HG03066 (cell line): ENCODE data around the gene CACNA1E.
"Not testable (repeated sequence)": the region's sequence is repeated elsewhere in the genome, so short reads cannot be mapped to it uniquely, and the experiment has no call there.

Experiments
- ATAC-seq: cut with Tn5 transposase; IDR thresholded peaks from one replicate; pipeline ENCODE4 v1.9.1; 2021; ENCODE audit warnings: low read depth; ENCODE audit not compliant: unreplicated experiment

CACNA1E gene

DNA sequence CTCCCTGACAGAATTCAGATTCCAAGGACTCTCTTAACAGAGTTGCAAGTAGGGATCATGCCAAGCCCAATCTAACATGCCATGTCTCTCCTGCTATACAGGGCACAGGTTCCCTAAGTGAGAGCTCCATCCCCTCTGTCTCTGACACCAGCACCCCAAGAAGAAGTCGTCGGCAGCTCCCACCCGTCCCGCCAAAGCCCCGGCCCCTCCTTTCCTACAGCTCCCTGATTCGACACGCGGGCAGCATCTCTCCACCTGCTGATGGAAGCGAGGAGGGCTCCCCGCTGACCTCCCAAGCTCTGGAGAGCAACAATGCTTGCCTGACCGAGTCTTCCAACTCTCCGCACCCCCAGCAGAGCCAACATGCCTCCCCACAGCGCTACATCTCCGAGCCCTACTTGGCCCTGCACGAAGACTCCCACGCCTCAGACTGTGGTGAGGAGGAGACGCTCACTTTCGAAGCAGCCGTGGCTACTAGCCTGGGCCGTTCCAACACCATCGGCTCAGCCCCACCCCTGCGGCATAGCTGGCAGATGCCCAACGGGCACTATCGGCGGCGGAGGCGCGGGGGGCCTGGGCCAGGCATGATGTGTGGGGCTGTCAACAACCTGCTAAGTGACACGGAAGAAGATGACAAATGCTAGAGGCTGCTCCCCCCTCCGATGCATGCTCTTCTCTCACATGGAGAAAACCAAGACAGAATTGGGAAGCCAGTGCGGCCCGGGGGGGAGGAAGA, 315.0 kb downstream of the CACNA1E start:
- ATAC-seq, result no peak

DNA sequence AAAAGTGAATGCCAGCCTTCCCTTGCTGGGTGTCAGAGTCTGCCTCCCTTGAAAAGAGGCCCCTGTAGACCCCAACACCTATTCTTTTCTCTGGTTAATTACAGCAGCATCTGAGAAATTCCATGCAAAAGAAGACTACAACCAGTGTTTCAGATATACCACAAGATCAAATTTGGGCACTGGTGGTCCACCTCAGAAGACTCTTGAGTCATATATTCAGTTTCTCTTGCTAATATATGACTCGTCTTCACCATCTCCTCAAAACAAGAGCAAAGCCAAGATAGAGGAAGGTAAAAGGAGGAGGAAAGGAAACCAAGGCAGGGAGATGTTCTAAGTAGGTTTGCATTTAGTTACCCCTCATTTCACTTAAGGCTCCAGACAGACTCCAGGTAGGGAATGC, 318.3 kb downstream of the CACNA1E start:
- ATAC-seq, result no peak

DNA sequence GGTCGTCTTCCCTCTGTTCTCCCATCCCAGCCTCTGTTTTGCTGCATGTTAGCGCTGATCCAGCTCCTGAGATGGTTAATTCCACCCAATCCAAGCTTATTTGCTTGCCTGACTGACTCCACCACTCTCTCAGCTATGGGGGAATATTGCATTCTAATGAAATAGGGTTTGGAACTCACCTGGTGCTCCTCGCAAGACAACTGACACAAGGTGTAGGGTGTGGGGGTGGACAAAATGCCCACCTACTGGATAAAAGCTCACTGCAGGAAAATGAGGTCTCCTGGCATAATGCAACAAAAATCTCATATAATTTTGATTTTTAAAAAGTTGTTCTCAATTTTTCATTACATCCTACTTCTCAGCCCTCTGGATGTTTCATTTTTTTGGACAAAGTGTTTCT, 319.1 kb downstream of the CACNA1E start:
- ATAC-seq, result no peak

DNA sequence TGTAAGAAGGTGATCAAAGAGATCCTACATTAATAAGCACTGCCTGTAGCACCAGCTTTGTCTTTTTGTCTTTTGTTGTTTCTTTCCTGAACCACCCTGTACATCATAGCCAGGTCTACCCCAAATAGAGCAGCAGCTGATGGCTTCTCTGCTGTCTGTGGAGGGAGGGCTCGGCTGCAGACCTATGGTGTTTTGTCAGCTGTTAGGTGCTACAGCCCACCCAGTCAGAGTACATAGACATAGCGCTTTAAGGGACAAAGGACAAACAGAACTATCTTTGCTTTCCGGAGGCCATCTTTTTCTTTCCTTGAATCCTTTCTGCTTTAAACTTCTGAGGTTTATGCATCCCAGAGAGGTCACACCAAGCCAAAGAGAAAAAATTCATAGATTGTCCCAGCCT, 320.1 kb downstream of the CACNA1E start:
- ATAC-seq, result no peak

DNA sequence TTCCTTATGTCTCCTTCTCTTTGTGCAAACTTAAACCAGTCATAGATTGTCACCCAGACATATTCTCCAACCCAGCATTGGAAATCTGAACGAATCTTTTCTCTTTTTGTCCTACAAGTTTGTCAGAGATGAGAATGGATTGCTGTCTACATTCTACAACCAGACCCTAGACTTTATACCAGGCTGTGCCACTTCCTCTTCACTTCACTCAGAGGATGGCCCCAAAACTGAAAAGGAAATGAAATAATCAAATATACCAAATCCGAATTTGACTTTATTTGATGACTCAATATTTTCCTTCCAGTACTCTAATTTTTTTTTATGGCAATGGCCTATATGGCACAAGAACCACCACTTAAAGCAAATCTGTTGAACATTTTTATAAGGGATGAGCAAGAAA, 321.7 kb downstream of the CACNA1E start:
- no peak for ATAC-seq

DNA sequence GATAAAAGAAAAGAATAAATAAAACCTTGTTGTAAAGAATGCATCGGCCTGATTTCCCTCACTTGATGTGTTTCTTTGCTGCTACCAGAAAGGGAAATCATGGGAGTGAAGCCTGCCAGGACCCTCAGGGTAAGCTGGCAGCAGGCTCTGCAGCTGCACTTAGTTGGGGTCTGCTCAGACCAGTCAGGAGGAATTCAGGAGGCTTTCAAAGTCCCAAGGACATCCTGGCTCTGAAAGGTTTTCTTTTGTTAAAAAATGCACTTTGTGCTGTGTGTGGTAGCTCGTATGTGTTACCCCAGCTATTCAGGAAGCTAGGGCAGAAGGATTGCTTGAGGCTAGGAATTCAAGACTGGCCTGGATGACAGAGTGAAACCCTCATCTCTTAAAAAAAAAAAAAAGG, 323.4 kb downstream of the CACNA1E start:
- no peak for ATAC-seq

DNA sequence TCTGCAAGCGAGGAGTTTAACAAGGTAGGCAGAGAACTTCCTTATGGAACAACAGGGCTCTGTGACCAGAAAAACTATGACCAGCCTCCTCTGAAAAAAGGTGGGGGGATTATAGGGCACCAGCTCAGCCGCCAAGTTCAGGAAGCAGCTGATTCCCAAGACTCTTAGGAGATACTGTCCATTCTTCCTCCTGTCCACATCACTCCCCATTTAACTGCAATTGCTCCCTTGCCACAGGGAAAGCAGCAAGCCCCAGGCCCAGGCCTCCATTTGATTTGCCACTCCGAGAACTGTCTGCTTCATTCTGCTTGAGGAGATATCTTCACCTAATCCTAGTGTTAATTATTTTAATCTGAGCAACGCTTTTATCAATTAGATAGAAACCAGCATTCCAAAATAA, 323.9 kb downstream of the CACNA1E start:
- no peak for ATAC-seq

DNA sequence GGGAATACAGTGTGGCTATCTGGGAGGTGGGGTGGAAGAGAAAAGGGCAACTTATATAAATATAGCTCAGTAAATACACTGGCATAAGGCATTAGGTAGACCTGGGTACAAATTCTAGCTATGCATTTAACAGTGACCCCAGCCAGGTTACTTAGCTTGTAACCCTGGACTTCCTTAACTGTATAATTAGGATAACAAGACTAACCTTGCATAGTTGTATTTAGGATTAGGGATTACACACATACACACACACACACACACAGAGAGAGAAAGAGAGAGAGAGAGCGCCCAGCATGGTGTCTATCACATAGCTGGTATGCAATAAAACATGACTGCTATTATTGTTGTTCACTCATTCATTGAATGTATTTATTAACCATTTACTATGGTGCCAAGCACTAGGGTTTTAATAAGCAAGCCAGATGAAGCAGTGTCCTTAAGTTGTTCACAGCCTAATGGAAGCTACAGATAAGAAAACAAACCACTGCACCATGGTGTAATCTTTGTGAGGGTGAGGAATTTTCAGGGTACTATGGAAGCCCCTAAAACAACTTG, 326.8 kb downstream of the CACNA1E start:
- no peak for ATAC-seq

DNA sequence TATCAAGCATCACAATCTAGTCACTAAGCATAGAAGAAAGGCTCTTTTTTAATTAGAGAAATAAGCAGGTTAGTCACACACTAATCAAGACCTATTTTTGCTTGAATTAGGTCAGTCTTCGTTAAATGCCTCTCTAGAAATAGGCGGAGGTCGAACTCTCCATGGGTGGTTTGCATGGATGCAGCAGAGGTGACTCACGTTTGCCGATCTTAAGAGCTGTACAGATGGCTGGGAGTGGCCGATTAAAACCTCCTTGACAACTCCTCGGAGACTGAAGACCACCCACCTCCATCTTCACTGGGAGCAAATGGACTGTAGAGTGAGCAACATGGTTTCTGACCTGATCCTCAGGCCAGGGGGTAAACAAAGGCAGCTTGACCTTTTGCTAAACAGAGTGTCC, 328.9 kb downstream of the CACNA1E start:
- ATAC-seq, result no peak

DNA sequence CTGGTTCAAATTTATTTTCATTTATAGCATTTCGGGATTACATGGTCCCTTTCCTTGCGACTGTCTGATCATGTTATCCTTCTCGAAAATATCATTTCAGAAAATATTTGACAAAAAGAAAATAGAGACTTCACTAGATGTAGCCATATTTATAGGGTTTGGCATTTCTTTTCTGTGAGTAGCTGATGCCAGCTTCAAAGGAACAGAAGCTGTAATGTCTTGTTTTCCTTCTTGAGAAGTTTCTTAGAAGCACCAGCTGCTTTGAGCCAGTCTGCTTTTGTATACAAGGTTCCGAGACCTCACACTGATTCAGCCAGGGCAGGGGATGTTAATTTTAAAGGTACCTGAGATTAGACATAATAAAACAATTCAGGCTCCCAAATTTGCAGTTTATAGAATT, 329.9 kb downstream of the CACNA1E start:
- ATAC-seq, result no peak

DNA sequence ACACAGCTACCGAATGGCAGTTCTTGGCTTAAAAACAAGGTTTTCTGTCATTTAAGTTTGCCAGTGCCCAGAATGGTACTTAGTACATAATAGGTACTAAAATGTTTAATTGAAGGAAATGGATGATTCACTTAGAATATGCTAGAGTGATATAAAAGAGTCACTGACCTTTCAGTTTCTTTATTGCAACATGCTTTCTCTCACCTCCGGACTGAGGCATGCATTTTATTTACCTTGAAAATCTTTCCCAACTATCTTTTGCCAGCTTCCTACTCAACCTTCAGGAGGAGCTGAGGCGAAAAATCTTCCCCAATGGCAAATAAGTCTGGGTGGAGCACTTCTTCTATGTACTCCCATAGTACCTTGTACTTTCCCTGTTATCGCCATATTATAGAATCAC, 333.3 kb downstream of the CACNA1E start:
- ATAC-seq, result no peak

DNA sequence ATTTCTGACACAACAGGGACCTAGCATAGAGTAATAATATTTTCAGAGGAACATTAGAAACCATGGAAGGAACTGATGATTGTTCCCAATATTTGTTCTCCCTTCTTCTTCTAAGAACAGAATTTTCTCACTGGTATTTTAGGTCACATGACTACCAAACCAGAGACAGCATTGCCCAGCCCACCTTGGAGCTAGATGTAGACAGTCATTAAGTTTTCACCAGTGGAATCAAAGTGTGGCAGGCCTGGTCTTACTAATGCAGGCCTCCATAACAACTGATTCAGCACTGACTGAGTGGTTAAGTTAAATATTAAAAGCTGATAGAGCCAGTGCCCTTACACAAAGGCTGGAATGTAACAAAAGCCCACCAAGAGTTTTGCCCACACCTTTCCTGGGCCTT, 333.8 kb downstream of the CACNA1E start:
- no peak for ATAC-seq

DNA sequence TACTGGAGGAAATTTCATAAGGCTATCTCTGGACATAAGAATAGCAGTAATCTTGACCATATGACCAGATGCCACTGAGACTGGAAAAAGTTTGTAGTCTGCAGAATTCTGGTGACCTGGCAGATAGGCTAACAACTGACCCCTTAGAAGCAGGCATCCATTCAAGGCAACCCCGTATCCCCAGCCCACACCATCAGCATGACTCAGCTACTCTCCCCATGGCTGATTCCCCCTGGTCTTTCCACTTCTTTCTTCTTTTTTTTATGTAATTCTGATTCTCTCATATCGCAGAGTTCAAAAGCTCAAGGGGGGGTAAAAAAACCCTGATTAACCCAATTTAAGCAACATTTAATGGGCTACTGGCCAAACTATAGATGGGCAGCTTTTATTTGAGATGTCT, 335.1 kb downstream of the CACNA1E start:
- no peak for ATAC-seq

DNA sequence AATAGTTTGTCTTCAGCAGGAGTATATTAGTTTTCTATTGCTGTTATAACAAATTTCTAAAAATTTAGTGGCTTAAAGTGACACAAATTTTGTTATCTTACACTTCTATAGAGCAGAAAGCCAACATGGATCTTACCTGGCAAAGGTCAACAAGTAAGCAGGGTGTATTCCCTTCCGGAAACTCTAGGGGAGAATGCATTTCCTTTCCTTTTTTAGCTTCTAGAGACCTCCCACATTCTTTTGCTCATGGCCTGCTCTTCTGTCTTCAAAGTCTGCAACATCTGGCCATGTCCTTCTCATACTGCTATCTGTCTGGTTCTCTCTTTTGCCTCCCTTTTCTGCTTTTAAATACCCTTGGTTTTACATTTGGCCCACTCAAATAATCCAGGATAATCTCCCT, 335.6 kb downstream of the CACNA1E start:
- ATAC-seq, result no peak

DNA sequence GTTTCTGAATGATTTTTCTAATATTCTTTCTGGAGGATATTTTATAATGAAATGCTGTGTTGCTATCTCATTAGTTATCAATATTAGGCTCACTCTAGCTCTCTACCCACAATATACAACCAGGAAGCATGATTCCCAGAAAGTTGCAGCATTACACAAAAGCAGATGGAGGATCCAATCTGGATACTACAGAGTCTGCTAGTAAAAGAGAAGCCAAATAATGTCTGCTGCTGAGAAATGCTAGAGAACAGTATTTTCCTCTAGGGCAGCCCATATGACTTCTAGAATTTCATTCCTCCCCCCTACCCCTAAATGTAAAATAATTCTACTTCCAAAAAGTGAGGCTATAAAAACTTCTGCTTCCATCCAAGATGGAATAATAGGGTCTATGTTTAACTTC, 338.4 kb downstream of the CACNA1E start:
- ATAC-seq, result no peak

DNA sequence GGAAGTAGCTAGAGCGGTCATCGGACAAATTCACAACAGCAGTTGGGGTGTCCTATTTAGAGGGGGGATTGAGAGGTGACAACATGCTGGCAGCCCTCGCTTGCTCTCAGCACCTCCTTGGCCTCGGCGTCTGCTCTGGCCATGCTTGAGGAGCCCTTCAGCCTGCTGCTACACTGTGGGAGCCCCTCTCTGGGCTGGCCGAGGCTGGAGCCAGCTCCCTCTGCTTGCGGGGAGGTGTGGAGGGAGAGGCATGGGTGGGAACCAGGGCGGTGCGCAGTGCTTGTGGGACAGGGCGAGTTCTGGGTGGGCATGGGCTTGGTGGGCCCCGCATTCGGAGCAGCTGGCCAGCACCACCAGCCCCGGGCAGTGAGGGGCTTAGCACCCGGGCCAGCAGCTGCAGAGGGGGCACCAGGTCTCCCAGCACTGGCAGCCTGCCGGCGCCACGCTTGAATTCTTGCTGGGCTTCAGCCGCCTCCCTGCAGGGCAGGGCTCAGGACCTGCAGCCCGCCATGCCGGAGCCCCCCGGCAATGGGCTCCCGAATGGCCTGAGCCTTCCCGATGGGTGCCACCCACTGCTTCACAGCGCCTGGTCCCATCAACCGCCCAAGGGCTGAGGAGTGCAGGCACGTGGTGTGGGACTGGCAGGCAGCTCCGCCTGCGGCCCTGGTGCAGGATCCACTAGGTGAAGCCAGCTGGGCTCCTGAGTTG, 349.0 kb downstream of the CACNA1E start:
- ATAC-seq, result not testable (repeated sequence)

DNA sequence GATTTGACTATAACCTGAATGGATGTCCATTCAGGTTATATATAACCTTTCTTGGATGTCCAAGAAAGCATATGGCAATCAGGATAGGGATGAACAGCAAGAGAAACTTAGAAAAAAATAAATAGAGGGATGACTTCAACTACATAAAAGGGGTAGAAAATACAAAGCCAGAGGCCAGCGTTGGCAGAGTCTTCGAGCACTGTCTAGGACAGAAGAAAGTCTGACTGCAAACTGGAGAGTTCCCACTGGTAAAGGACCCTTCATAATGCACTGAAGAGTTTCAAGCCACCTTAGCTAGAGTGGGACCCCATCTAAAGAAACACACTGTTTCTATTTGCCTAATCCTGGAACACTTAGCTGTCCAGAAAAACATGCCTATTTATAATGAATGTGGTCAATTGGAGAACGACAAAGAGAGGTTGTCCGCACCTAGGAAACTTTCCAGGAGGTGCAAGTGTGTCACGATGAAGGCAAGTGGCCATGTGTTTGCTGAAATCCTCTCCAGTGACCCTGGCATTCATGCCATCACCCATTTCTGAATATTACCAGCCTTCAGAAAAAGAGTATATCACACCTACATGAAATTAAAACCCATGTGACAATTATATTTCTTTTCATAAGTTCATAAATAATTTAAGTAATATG, 362.8 kb downstream of the CACNA1E start:
- no peak for ATAC-seq

DNA sequence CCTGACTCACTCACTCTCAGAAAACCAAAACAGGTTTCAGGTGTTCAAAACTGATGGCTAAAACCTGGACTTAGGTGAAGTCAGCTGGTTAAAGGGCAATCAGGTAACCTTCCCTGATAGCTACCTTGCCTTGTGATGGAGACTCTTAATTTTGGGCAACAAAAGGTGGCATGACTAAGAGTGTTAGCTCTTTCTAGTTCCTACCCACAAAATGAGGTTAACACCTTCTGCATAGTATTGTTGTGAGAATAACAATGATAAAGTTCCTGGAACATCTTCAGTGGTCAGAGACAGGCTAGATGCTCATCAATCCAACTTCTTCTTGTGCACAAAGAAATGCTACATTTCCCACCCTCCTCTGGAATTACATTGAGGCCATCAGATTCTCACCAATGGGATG, 363.4 kb downstream of the CACNA1E start:
- ATAC-seq, result no peak

DNA sequence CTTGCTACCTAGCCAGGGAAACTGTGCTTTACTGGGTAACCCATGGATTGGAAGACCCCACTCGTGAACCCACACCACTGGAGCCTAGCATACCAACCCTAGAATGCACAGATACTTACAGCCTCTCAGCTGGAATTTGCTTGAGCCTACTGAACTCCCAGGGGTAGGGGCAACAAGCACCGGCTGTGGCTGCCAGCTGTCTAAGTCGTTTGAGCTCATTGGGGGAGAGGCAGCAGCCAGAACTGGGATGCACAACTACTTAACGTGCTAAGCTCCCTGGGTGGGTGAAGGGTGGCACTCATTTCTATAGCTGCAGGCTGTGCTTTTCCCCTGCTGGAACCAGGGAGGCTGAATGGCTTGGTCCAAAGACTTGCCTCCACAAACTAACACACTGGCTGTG, 365.8 kb downstream of the CACNA1E start:
- no peak for ATAC-seq

DNA sequence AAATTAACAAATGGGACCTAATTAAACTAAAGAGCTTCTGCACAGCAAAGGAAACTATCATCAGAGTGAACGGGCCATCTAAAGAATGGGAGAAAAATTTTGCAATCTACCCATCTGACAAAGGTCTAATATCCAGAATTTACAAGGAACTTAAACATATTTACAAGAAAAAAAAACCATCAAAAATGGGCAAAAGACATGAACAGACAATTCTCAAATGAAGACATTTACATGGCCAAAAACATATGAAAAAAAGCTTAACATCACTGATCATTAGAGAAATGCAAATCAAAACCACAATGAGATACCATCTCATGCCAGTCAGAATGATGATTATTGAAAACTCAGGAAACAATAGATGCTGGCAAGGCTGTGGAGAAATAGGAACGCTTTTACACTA, 370.9 kb downstream of the CACNA1E start:
- not testable (repeated sequence) for ATAC-seq

DNA sequence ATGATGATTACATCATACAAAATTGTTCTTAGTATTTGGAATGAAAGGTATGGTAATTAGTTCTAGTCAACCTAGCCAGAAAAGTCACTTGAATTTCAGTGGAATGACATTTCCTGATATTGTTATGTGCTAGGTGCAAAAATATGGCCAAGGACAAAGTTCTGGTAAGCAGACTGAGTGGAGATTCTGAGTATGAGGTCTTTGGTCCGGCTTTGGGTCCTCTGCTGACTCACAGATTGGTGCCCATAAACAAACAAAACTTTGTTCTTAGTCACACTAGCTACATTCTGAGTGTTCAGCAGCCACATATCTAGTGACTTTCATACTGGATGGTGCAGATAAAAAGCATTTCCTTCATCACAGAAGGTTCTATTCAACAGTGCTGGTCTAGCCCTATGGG, 372.1 kb downstream of the CACNA1E start:
- ATAC-seq, result no peak
